OCI-LY3 (cell line): ENCODE measurements around the gene SYNGR4.
A peak's percentile ranks its signal among the peaks of the same experiment; 100 is the strongest.

Experiments used
- H2AFZ ChIP-seq: fragments of 200-600, 300-600 bp; shearing (Covaris generic); 2 replicates; pipeline ENCODE4 v1.6.0; 2014; ENCODE audit warnings: antibody characterized with exemption, low read depth, low read length
- H3K27ac ChIP-seq: fragments of 200-600, 300-600 bp; sonication (generic); 2 replicates; pipeline ENCODE4 v1.5.1; 2014; ENCODE audit warnings: mild to moderate bottlenecking, low read length, moderate library complexity, mixed read lengths
- H3K27me3 ChIP-seq: fragments of 200-600, 300-600 bp; sonication (generic); 2 replicates; pipeline ENCODE4 v1.6.1; 2014; ENCODE audit warnings: low read depth, low read length, mixed read lengths
- H3K36me3 ChIP-seq: fragments of 200-600, 300-600 bp; sonication (generic); replicated peaks from 2 replicates; pipeline ENCODE3; 2014; ENCODE audit warnings: low read depth, low read length, mixed read lengths
- H3K4me1 ChIP-seq: fragments of 300-600, 200-600 bp; sonication (generic); 2 replicates; pipeline ENCODE4 v1.6.1; 2014; ENCODE audit warnings: low read length, mixed read lengths
- H3K4me2 ChIP-seq: fragments of 200-600, 300-600 bp; sonication (generic); 2 replicates; pipeline ENCODE4 v1.6.1; 2014; ENCODE audit warnings: low read length, mixed read lengths
- H3K4me3 ChIP-seq: fragments of 300-600, 200-600 bp; sonication (generic); 2 replicates; pipeline ENCODE4 v1.5.1; 2014; ENCODE audit warnings: antibody characterized with exemption, mild to moderate bottlenecking, low read length, moderate library complexity
- H3K79me2 ChIP-seq: fragments of 300-600, 200-600 bp; shearing (Covaris generic); 2 replicates; pipeline ENCODE4 v1.6.1; 2014; ENCODE audit warnings: mild to moderate bottlenecking, low read length, mixed read lengths
- H3K9ac ChIP-seq: fragments of 300-600, 200-600 bp; shearing (Covaris generic); 2 replicates; pipeline ENCODE4 v1.6.0; 2014; ENCODE audit warnings: mild to moderate bottlenecking, low read length, moderate library complexity
- H3K9me3 ChIP-seq: fragments of 200-600, 300-600 bp; shearing (Covaris generic); 2 replicates; pipeline ENCODE4 v1.6.1; 2014; ENCODE audit warnings: low read length, mixed read lengths; ENCODE audit not compliant: insufficient read depth
- H4K20me1 ChIP-seq: fragments of 200-600, 300-600 bp; sonication (generic); 2 replicates; pipeline ENCODE4 v1.6.1; 2016; ENCODE audit warnings: low read length, mixed read lengths; ENCODE audit not compliant: insufficient read depth
- CTCF ChIP-seq: fragments of 200-600, 300-600 bp; sonication (generic); IDR thresholded peaks from 2 replicates; pipeline ENCODE4 v1.5.1; 2014; ENCODE audit warnings: antibody characterized with exemption, low read length, low read depth
- EZH2phosphoT487 ChIP-seq: fragments of 200-600 bp; shearing (Covaris generic); IDR thresholded peaks from 2 replicates; pipeline ENCODE4 v1.6.1; 2018; ENCODE audit warnings: antibody characterized with exemption, mixed run types, low read depth

SYNGR4 gene

GRCh38 chr19:48325265-48325910, 38.8 kb upstream of the SYNGR4 start, which contains the start of gene EMP3:
Gene EMP3, plus strand, starts transcription at chr19:48325552. Its CDS starts 1,293 bp downstream, at chr19:48326845.
- no peak for TF ChIP-seq EZH2phosphoT487
- no peak for TF ChIP-seq CTCF
- Histone ChIP-seq H3K4me2 (peak within 1 kb of the TSS; percentile 63), H3K4me1 (peaks cover 48% of the 10 kb centered on the region), H3K27me3 (no peaks in the 10 kb centered on the region), H3K36me3 (peaks cover 3% of the 10 kb centered on the region), H3K9ac (peak within 1 kb of the TSS; percentile 64), H2AFZ (peak within 1 kb of the TSS; percentile 51; the same call in 1 of the 2 replicates), H3K27ac (peak within 1 kb of the TSS; percentile 4; the same call in 1 of the 2 replicates), H3K79me2 (no peaks in the 10 kb centered on the region), H3K4me3 (peak within 1 kb of the TSS; percentile 73), H3K9me3 (no peaks in the 10 kb centered on the region), H4K20me1 (no peaks in the 10 kb centered on the region)

GRCh38 chr19:48329167-48329891, 34.8 kb upstream of the SYNGR4 start:
- no peaks in the 10 kb centered on the region for H4K20me1 ChIP-seq
- peak overlapping the region; percentile 85 for H3K4me3 ChIP-seq
- H3K36me3 ChIP-seq, result peaks cover 3% of the 10 kb centered on the region
- H3K27me3 ChIP-seq, result no peaks in the 10 kb centered on the region
- H3K79me2 ChIP-seq, result no peaks in the 10 kb centered on the region
- H3K27ac ChIP-seq, result peak overlapping the region; percentile 67
- H3K4me2 ChIP-seq, result peak overlapping the region; percentile 93
- H3K9ac ChIP-seq, result peak overlapping the region; percentile 80
- H2AFZ ChIP-seq, result peak overlapping the region; percentile 85
- H3K4me1 ChIP-seq, result peaks cover 42% of the 10 kb centered on the region
- no peak for TF ChIP-seq CTCF
- no peaks in the 10 kb centered on the region for H3K9me3 ChIP-seq

GRCh38 chr19:48330012-48330681, 34.0 kb upstream of the SYNGR4 start:
- H3K36me3 ChIP-seq, result peaks cover 6% of the 10 kb centered on the region
- peak overlapping the region; percentile 67 for H3K27ac ChIP-seq
- H3K27me3 ChIP-seq, result no peaks in the 10 kb centered on the region
- TF ChIP-seq CTCF, result no peak; the same call in 1 of the 2 replicates
- TF ChIP-seq EZH2phosphoT487, result no peak
- H3K4me1 ChIP-seq, result peaks cover 42% of the 10 kb centered on the region
- peak overlapping the region; percentile 93 for H3K4me2 ChIP-seq
- peak overlapping the region; percentile 85 for H2AFZ ChIP-seq
- peak overlapping the region; percentile 80 for H3K9ac ChIP-seq
- H3K79me2 ChIP-seq, result no peaks in the 10 kb centered on the region
- no peaks in the 10 kb centered on the region for H3K9me3 ChIP-seq
- H4K20me1 ChIP-seq, result no peaks in the 10 kb centered on the region
- H3K4me3 ChIP-seq, result peak overlapping the region; percentile 85

- Histone ChIP-seq H3K4me3 (peak overlapping the region; percentile 80), H3K27ac (peak overlapping the region; percentile 60), H3K79me2 (no peaks in the 10 kb centered on the region), H3K9ac (peak overlapping the region; percentile 58), H3K27me3 (no peaks in the 10 kb centered on the region), H4K20me1 (no peaks in the 10 kb centered on the region), H3K36me3 (peaks cover 6% of the 10 kb centered on the region), H3K4me2 (peak overlapping the region; percentile 84), H2AFZ (peak overlapping the region; percentile 15; the same call in 1 of the 2 replicates), H3K4me1 (peaks cover 31% of the 10 kb centered on the region), H3K9me3 (no peaks in the 10 kb centered on the region)
- TF ChIP-seq EZH2phosphoT487 (no peak), CTCF (no peak)
These were observed 31.9 kb upstream of the SYNGR4 start for GRCh38 chr19:48332351-48332661.
